AG10803 (cell line): ENCODE results near the gene FSTL1.

Experiments
- DNase-seq: peaks from one replicate; pipeline ENCODE4 v3.0.0; 2010; ENCODE audit warnings: low read depth
- H3K4me3 ChIP-seq: 2 replicates; pipeline ENCODE4 v1.5.1; 2011; ENCODE audit warnings: mild to moderate bottlenecking, low read length, control low read depth
- TF ChIP-seq, protein P1 (sequence below): conservative IDR thresholded peaks from 2 replicates; pipeline ENCODE4 v1.5.1; 2011; ENCODE audit warnings: mild to moderate bottlenecking, low read length, control low read depth, inconsistent platforms

The FSTL1 gene

DNA sequence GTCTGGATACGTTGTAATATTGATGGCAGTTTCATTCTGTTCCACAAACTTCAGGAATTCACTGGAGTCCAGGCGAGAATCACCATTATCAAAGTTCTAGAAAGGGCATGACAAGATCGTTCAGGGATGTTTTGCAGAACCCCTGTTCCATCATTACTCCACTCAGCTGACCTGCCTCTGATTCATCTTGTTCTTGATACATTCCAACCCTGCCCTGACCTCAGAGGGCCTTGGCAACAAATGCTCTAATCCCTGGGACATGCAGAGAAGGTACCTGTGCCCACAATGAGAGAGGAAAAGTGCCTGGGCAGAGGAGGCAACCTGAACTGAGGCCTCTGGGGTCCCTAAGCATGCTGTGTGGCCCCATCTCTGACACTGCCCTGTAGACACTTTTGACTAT, 45.9 kb downstream of the FSTL1 start:
- TF ChIP-seq, protein P1, sequence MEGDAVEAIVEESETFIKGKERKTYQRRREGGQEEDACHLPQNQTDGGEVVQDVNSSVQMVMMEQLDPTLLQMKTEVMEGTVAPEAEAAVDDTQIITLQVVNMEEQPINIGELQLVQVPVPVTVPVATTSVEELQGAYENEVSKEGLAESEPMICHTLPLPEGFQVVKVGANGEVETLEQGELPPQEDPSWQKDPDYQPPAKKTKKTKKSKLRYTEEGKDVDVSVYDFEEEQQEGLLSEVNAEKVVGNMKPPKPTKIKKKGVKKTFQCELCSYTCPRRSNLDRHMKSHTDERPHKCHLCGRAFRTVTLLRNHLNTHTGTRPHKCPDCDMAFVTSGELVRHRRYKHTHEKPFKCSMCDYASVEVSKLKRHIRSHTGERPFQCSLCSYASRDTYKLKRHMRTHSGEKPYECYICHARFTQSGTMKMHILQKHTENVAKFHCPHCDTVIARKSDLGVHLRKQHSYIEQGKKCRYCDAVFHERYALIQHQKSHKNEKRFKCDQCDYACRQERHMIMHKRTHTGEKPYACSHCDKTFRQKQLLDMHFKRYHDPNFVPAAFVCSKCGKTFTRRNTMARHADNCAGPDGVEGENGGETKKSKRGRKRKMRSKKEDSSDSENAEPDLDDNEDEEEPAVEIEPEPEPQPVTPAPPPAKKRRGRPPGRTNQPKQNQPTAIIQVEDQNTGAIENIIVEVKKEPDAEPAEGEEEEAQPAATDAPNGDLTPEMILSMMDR = no peak
- DNase-seq = no peak
- H3K4me3 ChIP-seq = no peak overlapping the region

DNA sequence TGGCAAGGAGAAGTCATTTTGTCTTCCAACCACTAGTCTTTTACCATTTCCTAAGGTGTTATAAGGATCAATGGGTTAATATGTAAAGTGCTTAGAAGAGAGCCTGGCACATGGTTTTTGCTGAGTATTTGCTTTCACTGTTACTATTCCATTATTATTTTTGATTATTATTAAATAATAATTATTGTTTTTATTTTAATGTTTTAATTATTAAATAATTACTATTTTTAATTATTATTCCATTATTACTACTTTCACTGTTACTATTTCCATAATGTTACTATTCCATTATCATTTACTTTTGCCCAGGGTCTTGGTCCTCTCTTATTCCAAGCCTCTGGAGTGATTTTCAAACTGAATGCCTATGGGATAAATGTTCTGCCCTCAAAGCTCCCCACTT, 48.5 kb downstream of the FSTL1 start:
- no peak for DNase-seq
- H3K4me3 ChIP-seq = no peak overlapping the region
- TF ChIP-seq, protein P1 = no peak

DNA sequence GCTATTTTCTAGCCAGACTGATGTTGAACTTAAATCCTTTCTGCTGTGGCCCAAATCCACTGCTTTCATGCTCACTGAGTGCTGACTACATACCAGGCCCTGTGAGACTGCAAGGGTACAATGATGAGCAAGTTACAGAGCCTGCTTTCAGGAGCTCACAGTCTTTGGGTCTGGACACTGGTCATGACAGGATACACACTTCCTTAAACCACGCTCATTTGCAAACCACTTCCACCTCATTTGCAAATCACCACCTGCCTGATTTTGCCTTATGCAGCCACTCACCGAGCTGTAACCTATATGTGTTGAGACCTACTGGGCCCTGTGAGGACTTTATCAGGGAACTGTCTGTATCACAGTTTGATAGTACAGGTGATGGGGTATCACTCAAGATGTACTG, 51.4 kb downstream of the FSTL1 start:
- no peak overlapping the region for H3K4me3 ChIP-seq
- TF ChIP-seq, protein P1 = no peak
- no peak for DNase-seq

DNA sequence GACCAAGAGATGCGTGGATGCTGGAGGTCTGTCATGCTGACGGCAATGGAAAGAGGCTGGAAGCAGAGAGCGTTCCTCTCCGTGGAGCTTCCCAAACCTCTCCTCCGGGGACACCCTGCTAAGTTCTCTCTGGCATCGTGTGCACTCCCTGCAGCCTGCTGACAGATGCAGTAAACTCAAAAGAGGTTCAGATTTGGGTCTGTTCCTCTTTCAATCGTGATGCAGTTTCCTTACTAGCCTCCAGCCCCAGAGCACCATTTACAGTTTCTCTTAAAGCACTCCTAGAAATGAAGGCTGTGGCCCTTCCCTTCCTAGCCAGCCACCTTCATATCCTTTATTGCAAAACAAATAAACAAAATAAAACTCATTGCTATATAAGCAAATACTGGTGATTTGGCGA, 54.3 kb downstream of the FSTL1 start:
- TF ChIP-seq, protein P1 = no peak
- no peak overlapping the region for H3K4me3 ChIP-seq
- no peak for DNase-seq

DNA sequence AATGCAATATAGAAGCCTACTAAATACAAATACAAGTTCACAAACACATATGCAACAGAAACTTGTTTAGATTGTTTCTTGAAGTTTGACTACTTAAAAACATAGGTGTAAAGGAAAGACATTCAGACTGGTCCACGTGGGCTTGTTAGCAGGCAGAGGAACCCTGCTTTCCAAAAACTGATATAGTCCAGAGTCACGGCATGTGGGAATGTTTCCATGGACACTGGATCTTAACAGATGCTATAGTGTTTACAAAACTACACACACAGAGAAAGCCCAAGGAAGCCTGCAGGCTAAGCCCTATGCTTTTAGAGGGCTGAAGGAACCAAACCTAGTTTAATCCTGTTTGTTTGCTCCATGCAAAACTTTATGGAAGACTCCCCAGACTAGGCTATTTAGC, 56.4 kb downstream of the FSTL1 start:
- TF ChIP-seq, protein P1 = no peak
- no peak for DNase-seq
- H3K4me3 ChIP-seq = no peak overlapping the region

DNA sequence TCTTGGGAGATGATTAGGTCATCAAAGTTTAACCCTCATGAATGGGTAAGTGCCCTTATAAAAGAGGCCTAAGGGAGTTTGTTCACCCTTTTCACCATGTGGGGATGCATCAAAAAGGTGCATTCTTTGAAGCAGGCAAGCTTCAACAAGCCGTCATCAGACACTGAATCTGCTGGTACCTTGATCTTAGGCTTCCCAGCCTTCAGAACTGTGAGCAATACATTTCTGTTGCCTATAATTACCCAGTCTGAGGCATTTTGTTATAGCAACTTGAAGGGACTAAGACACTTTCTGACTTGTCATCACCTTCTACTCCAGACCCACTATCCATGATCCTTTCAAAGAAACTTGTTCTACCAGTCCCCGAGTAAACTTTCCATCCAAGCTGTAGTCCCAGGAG, 57.0 kb downstream of the FSTL1 start:
- TF ChIP-seq, protein P1 = no peak
- H3K4me3 ChIP-seq = no peak overlapping the region
- no peak for DNase-seq

DNA sequence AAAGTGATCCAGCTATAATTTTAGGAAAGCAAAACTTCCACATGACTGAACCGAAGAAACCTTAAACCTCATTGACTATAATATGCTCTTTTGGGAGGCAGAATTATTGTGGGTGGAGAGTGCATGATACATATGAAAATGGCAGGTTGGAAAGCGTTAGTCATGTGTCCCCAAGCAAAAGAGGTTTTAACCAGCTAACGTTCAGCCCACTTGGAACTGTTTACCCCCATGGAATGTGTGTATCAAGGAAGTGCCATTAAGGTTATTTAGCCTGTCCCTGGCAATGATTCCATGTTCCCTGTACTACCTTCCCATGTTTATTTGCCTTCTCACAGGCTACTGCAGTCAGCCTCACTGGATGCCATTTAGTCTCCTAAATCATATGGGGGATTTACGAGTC, 57.5 kb downstream of the FSTL1 start:
- TF ChIP-seq, protein P1 = no peak
- peak; percentile 35 for DNase-seq
- no peak overlapping the region for H3K4me3 ChIP-seq
